Right forelimb (tissue), 1 donor: ENCODE data around the gene SPATA33.
"Not testable (repeated sequence)": the region's sequence is repeated elsewhere in the genome, so short reads cannot be mapped to it uniquely, and the experiment has no call there.

Source experiments
- DNase-seq: peaks from one replicate; pipeline ENCODE4 v3.0.0-alpha.2; 2018

Gene SPATA33

GRCh38 chr16:89629827-89630610, 27.6 kb upstream of the SPATA33 start:
- no peak for DNase-seq

- DNase-seq, result no peak
Measured at GRCh38 chr16:89633064-89633631, 24.5 kb upstream of the SPATA33 start.

- DNase-seq, result not testable (repeated sequence)
Measured at GRCh38 chr16:89634463-89635385, 22.9 kb upstream of the SPATA33 start.

GRCh38 chr16:89636663-89637062, 21.0 kb upstream of the SPATA33 start:
- no peak for DNase-seq

- no peak for DNase-seq
Measured at GRCh38 chr16:89637379-89637778, 20.3 kb upstream of the SPATA33 start.

DNA sequence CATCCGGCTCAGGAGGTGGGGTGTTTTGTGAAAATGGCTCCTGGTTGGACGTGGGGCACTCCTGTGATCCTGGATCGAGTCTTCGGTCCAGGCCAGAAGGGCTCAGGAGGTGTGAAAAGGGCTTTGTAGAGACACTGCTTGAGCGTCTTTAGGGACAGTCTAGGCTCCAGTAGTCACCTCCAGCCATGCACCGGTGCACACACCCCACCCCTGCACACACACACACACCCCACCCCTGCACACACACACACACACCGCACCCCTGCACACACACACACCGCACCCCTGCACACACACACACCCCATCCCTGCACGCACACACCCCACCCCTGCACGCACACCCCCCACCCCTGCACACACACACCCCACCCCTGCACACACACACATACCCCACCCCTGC, 19.2 kb upstream of the SPATA33 start:
- no peak for DNase-seq

DNA sequence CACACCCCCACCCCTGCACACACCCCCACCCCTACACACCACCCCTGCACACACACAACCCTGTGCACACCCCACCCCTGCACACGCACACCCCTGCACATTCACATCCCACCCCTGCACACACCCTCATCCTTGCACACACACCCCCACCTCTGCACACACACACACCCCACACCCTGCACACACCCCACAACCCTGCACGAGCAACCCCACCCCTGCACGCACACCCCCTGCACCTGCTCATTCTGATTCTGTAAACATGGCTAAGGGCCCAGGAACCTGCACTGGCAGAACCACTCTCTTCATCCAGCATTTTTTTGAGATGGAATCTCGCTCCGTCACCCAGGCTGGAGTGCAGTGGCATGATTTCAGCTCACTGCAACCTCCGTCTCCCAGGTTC, 18.3 kb upstream of the SPATA33 start:
- no peak for DNase-seq

- no peak for DNase-seq
Measured at GRCh38 chr16:89641458-89642119, 16.0 kb upstream of the SPATA33 start.

DNA sequence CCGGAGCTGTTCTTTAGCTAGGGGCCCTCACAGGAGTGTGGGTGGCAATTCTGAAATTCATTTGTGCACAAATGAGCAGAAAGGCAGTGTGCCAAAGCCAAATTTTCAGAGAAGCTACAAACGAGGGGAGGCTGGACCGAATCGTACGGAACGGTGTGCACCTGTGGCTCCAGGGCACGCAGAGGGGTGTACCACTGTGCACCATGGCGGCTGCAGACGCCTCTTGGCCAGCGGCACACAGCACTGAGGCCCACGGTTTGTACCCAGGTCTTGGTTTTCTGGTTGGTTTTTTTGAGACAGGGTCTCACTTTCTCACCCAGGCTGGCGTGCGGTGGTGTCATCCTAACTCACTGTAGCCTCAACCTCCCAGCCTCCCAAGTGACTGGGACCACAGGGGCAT, 15.1 kb upstream of the SPATA33 start:
- DNase-seq, result no peak

DNA sequence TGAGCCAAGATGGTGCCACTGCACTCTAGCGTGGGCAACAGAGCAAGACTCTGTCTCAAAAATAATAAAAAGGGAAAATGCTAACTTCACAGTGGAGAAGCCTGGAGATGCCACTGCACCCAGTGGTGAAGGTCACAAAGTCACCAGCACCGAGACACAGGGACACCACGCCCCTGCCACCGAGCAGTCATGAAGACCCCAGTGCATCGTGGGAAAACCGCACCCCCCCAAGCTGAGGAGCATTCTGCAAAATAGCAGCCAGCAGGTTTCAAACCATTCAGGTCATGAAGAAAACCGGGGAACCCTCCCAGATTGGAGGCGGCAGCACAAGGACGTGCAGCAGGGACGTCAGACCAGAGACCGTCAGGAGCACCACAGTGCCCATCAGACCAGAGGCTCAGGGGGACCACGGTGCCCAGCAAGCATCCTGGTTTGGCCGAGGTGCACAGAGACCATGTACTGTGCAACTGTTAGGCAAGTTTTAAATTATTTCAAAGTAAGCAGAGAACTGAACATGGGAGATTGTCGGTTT, 13.8 kb upstream of the SPATA33 start:
- DNase-seq, result no peak

GRCh38 chr16:89645122-89645521, 12.5 kb upstream of the SPATA33 start:
- DNase-seq, result no peak

GRCh38 chr16:89646270-89646669, 11.4 kb upstream of the SPATA33 start:
- DNase-seq, result no peak

GRCh38 chr16:89646906-89647305, 10.7 kb upstream of the SPATA33 start:
- no peak for DNase-seq

DNA sequence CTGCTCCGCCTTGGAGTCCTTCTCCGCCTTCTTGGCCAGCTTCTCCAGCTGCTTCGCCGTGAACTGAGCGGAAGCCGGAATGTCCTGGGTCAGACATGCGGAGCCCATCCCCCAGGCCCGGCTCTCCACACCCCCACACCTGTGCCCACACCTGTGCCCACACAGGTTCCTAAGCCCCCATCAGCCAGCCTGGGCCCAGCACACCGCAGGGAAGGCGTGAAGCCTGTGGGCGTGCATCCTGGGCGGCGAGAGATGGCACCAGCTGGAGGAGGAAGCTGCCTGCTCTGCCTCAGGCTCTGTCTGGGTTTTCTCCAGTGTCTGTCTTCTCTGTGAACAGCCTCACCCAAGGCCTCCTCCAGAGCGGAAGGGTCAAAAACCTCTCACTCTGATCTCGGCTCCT, 6.1 kb upstream of the SPATA33 start:
- DNase-seq, result no peak

- no peak for DNase-seq
Measured at GRCh38 chr16:89653656-89654295, 3.9 kb upstream of the SPATA33 start.

DNA sequence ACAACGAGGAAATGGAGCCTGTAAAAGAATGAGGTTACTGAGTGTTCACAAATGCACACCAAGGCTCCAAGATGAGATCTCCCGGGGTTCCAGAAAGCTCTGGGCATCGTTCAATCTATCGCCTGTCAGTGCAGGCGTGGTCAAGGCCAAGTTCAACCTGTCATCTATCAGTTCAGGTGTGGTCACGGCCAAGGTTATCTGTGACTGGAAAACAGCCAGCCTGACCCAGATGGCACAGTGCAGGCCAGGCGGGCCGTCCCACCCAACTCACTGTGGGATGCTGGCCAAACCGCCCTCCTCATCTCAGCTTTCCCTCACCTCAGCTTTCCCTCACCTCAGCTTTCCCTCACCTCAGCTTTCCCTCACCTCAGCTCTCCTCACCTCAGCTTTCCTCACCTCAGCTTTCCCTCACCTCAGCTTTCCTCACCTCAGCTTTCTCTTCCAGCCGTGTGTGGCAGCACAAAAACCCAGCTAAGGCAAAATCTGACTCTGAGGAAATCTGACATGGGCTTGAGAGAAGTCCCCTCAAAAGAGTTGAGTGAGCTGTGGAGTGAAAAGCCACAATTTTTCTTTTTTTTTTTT, 2.5 kb upstream of the SPATA33 start:
- DNase-seq, result no peak

GRCh38 chr16:89656435-89657121, 1.1 kb upstream of the SPATA33 start:
- DNase-seq, result no peak

GRCh38 chr16:89658221-89658879, 714 bp downstream of the SPATA33 start:
- DNase-seq, result no peak

DNA sequence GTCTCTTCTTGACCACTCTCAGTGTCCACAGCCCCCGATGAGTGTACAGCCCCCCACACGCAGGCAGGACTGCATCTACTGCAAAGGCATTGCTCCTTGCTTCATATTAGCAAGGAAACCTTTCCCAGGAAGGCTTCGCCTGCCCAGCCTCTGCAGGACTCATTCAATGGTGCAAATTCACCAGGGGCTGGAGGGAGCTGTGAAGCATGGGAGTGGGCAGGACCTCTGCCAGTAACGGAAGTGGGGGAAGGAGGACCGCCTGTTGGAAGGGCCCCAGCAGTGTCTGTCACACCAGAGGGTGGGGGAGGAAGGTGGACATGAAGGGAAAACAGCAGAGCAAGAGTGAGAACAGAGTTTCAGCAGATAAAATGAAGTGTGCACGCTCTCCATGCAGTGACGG, 2.5 kb downstream of the SPATA33 start:
- no peak for DNase-seq

- DNase-seq, result no peak
Measured at GRCh38 chr16:89661215-89661614, 3.6 kb downstream of the SPATA33 start.

- DNase-seq, result not testable (repeated sequence)
Measured at GRCh38 chr16:89664238-89664637, 6.6 kb downstream of the SPATA33 start.
